D341Med (cell line): ENCODE results near the gene SNRPB2.

Experiments
- DNase-seq: peaks from one replicate; pipeline ENCODE4 v3.0.0; 2012; ENCODE audit warnings: low spot score

SNRPB2 gene

DNA sequence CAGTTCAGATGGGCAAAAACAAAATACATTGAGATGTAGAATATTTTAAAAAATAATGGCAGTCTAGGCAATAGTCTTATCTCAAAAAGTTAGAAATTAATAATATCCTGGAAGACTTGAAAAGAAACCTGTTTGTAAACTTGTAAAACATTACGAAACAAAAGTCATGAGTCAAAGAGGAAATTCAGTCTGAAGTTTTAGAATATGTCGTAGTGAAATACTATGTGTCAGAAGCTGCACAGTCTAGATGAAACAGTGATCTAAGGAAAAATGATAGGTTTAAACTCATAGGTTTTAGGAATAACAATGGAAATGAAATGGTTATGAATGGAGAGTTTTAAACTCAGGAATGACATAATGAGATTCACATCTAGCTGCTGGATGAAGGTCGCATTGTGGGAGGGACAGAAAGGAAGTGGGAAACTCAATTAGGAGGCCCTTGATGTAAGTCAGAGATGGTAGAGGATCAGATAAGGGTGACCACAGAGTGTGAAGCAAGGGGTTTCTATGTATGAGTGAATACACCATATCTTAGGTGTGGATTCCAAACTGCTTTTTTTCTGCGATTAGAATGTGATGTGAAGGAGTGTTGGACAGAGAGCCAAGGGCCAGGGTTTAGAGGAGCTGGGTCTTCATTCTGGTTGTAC lies 2.8 kb downstream of the SNRPB2 start:
- DNase-seq, result no peak

DNA sequence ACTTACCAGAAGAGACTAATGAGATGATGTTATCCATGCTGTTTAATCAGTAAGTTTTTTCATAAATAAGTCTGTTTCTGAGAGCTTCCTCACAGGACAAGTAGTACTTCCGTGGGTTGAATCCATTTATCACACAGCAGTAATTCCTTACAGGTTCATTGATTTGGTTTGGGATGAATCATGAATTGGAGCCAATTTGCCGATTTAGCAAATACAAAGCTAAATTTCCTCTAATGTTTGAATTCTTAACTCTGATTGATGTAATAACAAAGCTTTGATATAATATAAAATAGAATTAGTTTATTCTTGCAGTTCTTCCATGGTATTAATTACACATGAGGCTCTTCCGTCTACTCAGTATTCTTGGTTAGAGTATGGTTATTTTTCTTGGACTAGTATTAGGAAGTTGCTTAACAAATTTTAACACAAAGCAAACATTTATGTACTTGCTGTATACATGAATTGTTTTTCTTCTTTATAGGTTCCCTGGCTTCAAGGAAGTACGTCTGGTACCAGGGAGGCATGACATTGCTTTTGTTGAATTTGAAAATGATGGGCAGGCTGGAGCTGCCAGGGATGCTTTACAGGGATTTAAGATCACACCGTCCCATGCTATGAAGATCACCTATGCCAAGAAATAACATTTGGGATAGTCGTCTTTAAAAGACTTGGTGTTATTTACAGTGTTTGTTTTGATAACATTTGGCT lies 10.7 kb downstream of the SNRPB2 start:
- no peak for DNase-seq

DNA sequence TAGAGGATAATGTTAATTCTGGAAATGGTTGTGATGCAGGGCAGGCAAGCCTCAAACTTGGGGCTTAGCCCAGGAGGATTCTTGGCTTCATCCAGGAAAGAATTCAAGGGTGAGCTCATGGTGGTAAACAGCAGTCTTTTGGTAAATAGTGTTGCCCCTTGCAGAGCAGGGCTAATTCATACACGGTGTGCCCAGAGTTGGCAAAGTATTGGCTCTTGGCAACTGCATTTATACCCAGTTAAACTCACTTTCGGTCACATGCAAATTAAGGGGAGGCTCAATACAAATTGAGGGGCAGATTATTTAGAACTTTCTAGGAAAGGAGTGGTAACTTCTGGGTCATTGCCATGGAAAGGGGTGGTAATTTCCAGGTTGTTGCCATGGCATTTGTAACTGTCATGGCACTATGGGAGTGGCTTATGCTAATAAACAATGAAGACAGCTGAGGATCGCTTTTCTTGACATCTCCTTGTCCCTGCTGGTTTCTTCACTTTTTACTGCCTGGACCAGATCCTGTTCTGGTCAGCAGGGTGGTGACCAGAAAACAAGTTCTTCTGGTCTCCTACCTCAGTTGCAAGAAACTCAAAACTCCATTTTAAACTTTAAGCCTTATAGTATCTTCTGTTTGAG lies 14.5 kb downstream of the SNRPB2 start:
- DNase-seq, result no peak

DNA sequence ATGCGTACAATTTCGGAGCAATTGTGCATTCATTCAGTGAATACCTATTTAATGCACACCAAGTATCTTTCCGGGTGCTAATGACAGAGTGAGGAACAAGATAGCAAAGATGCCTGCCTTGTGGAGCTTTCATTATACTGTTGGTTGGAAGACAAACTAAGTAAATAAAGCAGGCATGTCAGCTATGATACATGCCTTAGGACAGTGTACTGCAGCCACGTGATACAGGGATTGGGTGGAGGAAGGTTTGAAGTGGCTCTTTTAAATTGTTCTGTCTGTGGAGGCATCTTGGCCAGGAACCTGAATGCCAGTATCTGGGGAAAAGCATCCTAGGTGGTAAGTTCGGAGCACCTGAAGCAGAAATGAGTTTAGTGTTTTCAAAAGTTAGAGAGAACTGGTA lies 15.4 kb downstream of the SNRPB2 start:
- no peak for DNase-seq

GRCh38 chr20:16747291-16747811 lies 17.5 kb downstream of the SNRPB2 start:
- no peak for DNase-seq

DNA sequence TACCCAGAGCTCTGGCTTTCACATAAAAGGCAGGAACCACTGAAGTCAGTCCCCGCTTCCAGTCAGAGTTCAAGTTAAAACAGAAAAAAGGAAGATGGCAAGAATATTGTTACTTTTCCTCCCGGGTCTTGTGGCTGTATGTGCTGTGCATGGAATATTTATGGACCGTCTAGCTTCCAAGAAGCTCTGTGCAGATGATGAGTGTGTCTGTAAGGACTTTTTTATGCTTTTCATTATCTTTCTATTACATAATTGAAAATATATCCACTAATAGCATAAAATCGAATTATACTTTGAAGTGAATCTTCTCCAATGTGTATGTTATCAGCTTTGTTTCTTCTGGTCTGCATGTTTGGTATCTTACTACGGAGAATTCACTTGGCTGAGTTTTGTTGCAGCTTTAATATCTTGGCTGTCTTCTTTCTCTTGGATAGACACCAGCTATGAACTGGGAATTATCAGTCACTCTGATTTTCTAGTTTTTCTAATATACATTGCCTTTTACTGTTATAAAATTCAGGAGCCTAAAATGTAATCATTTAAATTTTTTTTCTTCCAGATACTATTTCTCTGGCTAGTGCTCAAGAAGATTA lies 18.6 kb downstream of the SNRPB2 start, which contains the start of gene OTOR:
Gene OTOR (plus strand): TSS at position 51 of the 593 bp plus-strand sequence. CDS start 44 bp downstream, at position 95.
- no peak for DNase-seq

- DNase-seq, result peak; percentile 47
Measured at GRCh38 chr20:16749573-16749972, 19.7 kb downstream of the SNRPB2 start.

DNA sequence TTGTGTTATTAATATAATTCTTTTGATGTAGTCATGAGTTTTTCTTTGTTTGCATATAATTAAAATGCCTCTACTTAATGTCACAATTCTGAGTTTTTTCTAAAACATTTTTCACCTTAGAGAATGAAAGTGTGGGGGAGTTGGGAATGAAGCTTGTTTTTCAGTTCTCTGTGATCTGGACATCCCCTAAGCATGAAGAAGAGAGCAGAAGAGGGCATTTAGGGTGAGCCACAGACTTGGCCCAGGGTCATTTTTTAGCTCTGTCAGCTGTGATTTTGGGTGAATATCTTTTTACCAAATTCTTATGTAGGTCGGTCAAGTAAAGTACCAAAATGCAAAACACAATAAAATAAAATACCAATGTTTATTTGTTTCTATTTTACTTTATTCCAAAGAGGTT lies 22.3 kb downstream of the SNRPB2 start:
- DNase-seq, result no peak

DNA sequence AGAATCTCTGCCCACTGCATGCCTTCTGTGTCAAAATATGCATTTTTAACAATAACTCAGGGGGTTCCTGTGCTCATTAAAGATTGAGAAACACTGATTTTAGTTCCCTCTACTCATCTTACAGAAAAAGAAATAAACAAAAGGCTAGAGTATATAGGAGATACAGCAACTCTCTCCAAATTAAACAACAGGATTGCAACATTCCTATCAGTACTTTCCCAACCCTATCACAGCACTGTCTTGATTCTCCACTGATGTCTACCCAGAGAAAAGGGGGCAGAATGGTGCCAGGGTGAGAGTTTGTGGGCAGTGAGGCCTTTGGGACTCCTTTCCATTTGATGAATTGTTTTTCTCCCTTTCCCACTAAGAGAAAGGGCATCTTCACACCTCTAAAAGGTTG lies 23.1 kb downstream of the SNRPB2 start:
- DNase-seq, result no peak

GRCh38 chr20:16758454-16759180 lies 28.8 kb downstream of the SNRPB2 start:
- no peak for DNase-seq

DNA sequence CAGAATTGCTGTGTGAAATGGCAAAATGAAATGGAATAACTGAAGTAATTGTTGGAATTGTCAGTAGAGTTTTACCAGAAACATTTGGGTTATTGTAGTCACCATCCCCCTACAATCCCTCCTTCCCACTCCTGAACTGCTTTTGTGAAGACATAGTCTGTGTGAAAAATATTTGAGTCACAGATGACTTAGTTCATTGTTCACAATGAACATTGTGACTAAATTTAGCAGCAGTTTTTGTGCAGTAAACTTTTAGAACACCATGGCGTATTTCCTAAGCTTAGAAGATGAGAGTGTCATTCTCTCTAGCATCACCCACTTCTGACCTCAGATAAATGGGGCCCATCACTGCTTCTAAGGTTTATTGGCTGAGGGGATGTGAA lies 29.3 kb downstream of the SNRPB2 start:
- no peak for DNase-seq

DNA sequence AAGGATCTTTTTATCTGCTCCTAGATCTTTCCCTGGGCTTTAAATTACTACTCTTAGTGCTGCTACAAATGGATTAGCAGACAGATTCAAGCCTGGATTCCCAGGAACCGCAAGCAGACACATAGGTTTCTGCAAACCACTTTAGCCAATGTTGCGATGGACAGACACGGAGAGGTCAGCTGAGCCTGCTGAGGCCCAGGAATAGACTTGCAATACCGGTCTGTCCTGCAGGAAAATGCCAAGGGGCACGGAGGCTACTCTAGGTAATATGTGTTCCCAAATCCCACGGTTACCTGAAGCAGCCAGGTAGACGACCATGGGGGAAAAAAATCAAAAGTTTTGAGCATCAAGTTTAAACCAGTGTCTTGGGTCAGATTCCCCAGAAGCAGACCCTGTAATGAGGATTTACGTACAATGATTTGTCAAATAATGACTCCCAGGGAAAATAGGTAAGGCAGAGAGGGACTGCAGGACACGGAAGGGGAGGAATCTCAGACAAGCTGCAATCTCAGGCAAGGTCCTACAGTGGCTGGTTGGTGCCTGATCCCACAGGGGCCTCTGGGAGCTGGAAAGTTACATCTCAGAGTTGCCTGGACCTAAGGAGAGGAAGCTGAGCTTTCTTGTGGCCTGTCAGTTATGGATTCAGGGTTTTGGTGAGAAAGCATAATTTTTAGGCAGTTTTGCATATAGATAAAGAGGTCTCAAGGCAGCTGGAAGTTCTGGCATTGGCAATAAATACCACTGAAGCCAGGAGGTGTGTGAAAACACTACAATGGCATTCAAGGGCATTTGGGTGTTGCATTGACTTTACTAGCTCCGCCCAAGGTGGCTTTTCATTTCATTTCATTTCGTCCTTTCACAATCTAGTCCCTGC lies 30.8 kb downstream of the SNRPB2 start:
- DNase-seq, result no peak

DNA sequence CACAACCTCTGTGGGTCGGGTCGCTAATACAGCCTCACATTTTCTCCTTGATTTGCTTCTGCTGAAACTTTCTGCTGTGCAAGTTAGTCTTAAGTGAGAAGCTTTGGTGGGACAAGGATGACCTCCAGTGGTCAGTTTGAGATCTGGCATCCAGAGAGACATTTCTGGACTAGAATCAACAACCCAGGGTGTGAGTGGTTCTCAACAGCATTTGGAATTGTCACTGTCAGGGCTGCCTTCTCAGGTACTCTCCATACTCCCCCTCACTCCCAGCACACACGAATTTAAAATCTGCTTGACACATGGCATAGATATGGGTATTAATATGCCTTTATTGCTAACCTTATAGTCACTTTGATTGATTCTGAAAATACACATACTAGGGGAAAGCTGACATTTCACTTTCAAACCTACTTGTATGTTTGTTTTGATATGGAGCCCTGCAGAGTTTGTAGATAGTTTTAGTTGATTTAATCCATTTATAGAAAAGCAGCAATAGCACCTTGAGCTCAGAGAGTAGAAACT lies 31.5 kb downstream of the SNRPB2 start:
- DNase-seq, result peak; percentile 67

GRCh38 chr20:16764560-16764959 lies 34.7 kb downstream of the SNRPB2 start:
- no peak for DNase-seq

DNA sequence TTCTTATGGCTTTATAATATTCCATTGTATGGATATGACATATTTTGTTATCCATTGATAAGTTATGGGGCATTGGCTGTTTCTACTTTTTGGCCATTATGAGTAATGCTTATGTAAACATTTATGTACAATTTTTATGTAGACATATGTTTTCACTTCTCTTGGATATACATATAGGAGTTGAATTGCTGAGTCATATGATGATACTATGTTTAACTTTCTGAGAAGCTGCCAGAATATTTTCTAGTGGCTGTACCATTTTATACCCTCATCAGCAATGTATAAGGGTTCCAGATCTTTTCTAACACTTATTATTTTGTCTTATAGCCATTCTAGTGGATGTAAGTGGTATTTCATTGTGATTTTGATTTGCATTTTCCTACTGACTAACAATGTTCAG lies 41.4 kb downstream of the SNRPB2 start:
- no peak for DNase-seq

DNA sequence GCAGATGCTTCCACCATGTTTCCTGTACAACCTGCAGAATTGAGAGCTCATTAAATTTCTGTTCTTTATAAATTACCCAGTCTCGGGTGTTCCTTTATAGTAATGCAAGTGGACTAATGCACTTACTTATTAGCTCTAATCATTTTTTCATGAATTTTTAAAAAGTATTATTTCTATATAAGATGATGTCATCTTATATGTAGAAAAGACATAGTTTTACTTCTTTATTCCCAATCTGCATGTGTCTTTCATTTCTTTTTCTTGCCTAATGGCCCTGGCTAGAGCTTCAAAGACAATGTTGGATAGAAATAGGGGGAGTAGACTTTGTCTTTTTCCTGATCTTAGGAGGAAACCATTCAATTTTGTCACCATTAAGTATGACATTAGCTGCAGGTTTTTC lies 46.1 kb downstream of the SNRPB2 start:
- DNase-seq, result no peak

DNA sequence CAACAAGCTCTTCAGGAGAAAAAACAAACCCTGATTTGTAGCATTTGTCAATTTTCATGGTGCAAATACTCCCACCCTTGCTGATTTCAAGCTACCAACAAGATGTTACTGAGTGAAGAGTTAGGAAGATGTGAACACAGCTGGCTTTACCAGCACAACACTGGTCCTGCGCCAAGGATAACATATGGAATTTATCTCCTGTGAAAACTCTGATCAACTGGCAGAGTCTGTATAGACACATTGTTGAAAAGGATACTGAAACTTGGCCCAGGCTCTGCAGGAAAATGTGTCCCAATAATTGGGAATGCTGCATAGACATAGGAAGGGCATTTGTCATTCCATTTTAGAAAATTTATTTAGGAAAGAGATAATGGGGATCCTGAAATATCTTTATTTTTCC lies 47.3 kb downstream of the SNRPB2 start:
- no peak for DNase-seq

- DNase-seq, result no peak
Measured at GRCh38 chr20:16778159-16778558, 48.3 kb downstream of the SNRPB2 start.

GRCh38 chr20:16781496-16781895 lies 51.7 kb downstream of the SNRPB2 start:
- no peak for DNase-seq

- DNase-seq, result no peak
Measured at GRCh38 chr20:16785226-16785625, 55.4 kb downstream of the SNRPB2 start.
